NCI-H1105 (cell line): ENCODE results near the gene PHLDB3.
A peak's percentile ranks its signal among the peaks of the same experiment; 100 is the strongest.
"Not testable (repeated sequence)": the region's sequence is repeated elsewhere in the genome, so short reads cannot be mapped to it uniquely, and the experiment has no call there.

Experiments used
- DNase-seq: peaks from one replicate; lab custom pipeline; 2025; lab: John Stamatoyannopoulos, UW

The PHLDB3 gene

GRCh38 chr19:43439709-43440063 is 64.9 kb downstream of the PHLDB3 start:
- DNase-seq: no peak

GRCh38 chr19:43439032-43439708 is 65.4 kb downstream of the PHLDB3 start:
- no peak for DNase-seq

DNA sequence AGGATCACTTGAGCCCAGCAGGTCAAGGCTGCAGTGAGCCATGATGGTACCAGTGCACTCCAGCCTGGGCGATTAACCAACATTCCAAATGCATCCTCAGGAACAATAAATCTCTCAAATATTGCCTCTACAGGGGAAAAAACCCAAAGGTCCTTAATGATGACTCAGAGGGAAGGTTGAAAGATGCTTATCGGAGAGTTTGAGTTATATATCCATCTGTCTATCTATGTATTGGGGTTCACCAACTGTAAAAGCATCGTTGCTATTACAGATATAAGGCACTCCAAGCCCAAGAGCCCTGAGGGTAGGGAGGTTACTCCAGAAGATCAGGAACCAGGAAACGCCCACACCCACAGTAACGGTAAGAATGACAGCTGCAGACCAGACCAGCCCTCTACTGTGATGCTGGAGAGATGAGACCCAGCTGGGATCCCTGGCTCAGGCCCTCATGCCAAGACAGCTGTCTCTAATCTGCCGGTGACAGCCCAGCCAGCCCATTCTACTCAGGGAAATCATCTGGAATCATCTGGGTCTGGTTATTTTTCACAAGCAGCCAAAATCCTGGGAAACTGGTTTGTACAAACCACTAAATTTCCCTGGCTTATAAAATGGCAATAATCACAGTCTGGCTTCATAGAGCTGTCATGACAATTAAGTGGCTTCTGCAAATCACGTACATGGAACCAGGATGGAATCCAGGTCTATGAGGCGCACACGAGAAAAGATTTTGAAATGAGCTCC is 66.1 kb downstream of the PHLDB3 start:
- DNase-seq: no peak

DNA sequence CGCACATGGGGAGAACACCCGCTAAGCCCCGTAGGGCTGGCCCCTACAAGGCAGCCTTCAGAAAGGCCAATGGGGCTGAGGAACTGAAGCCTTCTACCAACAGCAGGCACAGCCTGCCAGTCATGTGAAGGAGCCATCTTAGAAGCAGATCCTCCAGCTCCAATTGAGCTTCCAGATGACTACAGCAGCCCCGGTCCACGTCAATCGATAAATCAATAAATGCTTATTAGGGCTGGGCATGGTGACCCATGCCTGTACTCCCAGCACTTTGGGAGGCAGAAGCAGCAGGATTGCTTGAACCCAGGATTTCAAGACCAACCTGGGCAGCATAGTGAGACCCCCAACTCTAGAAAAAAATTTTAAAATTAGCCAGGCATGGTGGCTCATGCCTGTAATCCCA is 66.8 kb downstream of the PHLDB3 start:
- DNase-seq: no peak

DNA sequence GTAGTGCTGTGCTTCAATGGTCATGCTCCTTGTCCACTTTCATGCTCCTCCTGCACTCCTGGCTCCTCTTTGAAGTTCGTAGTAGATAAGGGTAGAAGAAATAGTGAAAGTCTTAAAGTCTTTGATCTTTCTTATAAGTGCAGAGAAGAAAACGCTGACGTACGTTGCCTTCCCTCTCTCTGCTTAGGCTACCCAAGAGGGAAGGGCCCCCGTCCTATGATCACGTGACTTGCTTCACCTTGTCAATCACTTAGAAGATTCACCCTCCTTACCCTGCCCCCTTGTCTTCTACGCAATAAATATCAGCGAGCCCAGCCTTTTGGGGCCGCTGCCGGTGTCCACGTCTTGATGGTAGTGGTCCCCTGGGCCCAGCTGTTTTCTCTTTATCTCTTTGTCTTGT is 67.3 kb downstream of the PHLDB3 start:
- not testable (repeated sequence) for DNase-seq

DNA sequence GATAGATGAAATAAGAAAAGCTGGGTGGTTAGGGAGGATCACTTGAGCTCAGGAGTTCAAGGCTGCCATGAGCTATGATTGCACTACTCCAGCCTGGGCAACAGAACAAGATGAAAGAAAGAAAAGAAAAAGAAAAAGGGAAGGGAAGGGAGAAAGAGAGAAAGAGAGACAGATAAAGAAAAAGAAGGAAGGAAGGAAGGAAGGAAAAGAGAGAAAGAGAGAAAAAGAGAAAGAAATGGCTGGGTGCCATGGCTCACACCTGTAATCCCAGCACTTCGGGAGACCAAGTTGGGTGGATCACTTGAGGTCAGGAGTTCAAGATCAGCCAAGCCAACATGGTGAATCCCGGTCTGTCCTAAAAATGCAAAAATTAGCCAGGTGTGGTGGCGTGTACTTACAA is 68.8 kb downstream of the PHLDB3 start:
- no peak for DNase-seq

- no peak for DNase-seq
Observed at GRCh38 chr19:43433689-43434088, 70.9 kb downstream of the PHLDB3 start.

DNA sequence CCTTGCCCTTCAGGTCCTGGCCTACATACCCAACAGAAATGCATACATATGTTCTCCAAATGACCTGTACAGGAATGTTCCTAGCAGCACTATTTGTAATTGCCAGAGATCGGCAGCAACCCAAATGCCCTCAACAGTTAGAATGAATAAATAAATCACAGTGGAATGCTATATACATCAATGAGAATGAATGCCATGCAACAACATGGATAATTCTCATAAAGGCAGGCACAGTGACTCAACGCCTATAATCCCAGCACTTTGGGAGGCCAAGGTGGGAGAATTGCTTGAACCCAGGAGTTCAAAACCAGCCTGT is 71.2 kb downstream of the PHLDB3 start:
- no peak for DNase-seq

DNA sequence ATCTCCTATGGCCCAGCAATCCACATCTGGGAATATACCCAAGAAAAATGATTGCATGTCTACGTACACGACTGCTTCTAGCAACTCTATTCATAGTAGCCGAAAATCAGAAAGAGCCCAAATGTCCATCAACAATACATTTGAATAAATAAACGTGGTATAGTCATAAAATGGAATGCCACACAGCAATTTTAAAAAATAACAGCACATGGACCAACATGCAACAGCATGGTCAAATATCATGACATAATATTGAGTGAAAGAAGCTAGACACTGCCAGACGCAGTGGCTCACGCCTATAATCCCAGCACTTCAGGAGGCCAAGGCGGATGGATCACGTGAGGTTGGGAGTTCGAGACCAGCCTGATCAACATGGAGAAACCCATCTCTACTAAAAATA is 73.6 kb downstream of the PHLDB3 start:
- no peak for DNase-seq

DNA sequence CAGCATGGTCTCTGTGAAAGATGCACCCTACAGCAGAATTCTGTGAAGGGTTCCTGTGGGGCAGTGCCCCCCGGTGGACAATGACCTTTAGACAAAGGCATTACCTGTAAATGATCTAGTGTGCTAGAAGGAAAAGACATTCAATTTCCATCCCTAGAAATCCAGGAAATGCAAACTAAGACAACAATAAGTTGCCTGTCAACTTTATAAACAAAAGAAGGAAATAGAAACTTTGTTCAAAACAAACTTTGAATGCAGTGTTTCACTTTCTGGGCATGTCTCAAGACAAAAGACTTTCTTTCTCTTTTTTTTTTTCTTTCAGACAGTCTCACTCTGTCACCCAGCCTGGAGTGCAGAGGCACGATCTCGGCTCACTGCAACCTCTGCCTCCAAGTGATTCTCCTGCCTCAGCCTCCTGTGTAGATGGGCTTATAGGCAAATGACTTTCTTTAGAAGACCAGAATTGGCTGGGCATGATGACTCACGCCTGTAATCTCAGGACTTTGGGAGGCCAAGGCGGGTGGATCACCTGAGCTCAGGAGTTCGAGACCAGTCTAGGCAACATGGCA is 74.3 kb downstream of the PHLDB3 start:
- DNase-seq: no peak

GRCh38 chr19:43429395-43429794 is 75.2 kb downstream of the PHLDB3 start:
- DNase-seq: no peak

- DNase-seq: peak; percentile 50
Observed at GRCh38 chr19:43425567-43426392, 78.8 kb downstream of the PHLDB3 start.
